Endodermal cell (in vitro differentiated cells): Measurements from ENCODE around the gene NEDD4L. TPM values are rescaled to one million over a fixed set of nuclear protein-coding genes. Genes with fewer than 3 reads are reported as not detected.

Source experiments
- DNase-seq: peaks from one replicate; pipeline ENCODE4 v3.0.0-alpha.2; 2017
- H3K27ac ChIP-seq: 2 replicates; pipeline ENCODE4 v1.5.1; 2013; ENCODE audit warnings: mild to moderate bottlenecking, low read depth, low read length, moderate library complexity
- H3K27me3 ChIP-seq: 2 replicates; pipeline ENCODE4 v1.6.1; 2013; ENCODE audit warnings: mild to moderate bottlenecking, low read length, moderate library complexity; ENCODE audit not compliant: insufficient read depth, control insufficient read depth, poor library complexity, severe bottlenecking
- H3K36me3 ChIP-seq: 2 replicates; pipeline ENCODE4 v1.7.0; 2013; ENCODE audit warnings: mild to moderate bottlenecking, low read length, moderate library complexity; ENCODE audit not compliant: control insufficient read depth, insufficient read depth
- H3K4me1 ChIP-seq: one replicate; pipeline ENCODE4 v1.7.0; 2013; ENCODE audit warnings: low read length; ENCODE audit not compliant: control insufficient read depth, insufficient read depth
- H3K4me3 ChIP-seq: 2 replicates; pipeline ENCODE4 v1.5.1; 2013; ENCODE audit warnings: mild to moderate bottlenecking, low read length, moderate library complexity
- H3K9ac ChIP-seq: 2 replicates; pipeline ENCODE4 v1.6.1; 2013; ENCODE audit warnings: mild to moderate bottlenecking, low read length, moderate library complexity; ENCODE audit not compliant: poor library complexity, severe bottlenecking; ENCODE audit errors: extremely low read depth
- H3K9me3 ChIP-seq: 2 replicates; pipeline ENCODE4 v1.6.1; 2013; ENCODE audit warnings: mild to moderate bottlenecking, low read length, moderate library complexity; ENCODE audit not compliant: control insufficient read depth
- H3K27ac Mint-ChIP-seq: 2 replicates; pipeline ENCODE4 v1.8.0; 2020; ENCODE audit warnings: mixed read lengths
- H3K27me3 Mint-ChIP-seq: 2 replicates; pipeline ENCODE4 v1.8.0; 2021; ENCODE audit warnings: mild to moderate bottlenecking, mixed read lengths; ENCODE audit not compliant: insufficient read depth
- H3K36me3 Mint-ChIP-seq: 2 replicates; pipeline ENCODE4 v1.8.0; 2020; ENCODE audit warnings: low read depth, mixed read lengths
- H3K4me1 Mint-ChIP-seq: 2 replicates; pipeline ENCODE4 v1.8.0; 2020; ENCODE audit warnings: mixed read lengths
- H3K4me3 Mint-ChIP-seq: 2 replicates; pipeline ENCODE4 v1.8.0; 2020; ENCODE audit warnings: mild to moderate bottlenecking, moderate library complexity, mixed read lengths
- H3K9me3 Mint-ChIP-seq: 2 replicates; pipeline ENCODE4 v1.8.0; 2020; ENCODE audit warnings: mild to moderate bottlenecking, mixed read lengths
- CTCF ChIP-seq: fragments of 200-600 bp; sonication (generic); conservative IDR thresholded peaks from 2 replicates; pipeline ENCODE4 v1.5.0; 2021; ENCODE audit warnings: antibody characterized with exemption, mild to moderate bottlenecking
- WGBS, 2 experiments: methylation state at CpG; one replicate each; pipeline versions ENCODE4 v1.1.5 to v1.1.7; 2013; ENCODE audit warnings: missing lambda C conversion rate in 2 of 2, mixed read lengths in 1 of 2; ENCODE audit not compliant: insufficient coverage in 1 of 2, insufficient read length in 1 of 2; 5-methylcytosine and 5-hydroxymethylcytosine counted together
- total RNA-seq, 2 donors: library from RNA; stranded (reverse); fragmentation: NEBNext Ultra II Directional in 1 of 2; extraction: Animal tissue kit (Norgen Biotek cat#: 25700) in 1 of 2; gene quantifications; 2 replicates in 1 of 2; 3 replicates in 1 of 2; pipeline ENCODE4 v1.2.1, GENCODE V29; 2021

Gene NEDD4L
- total RNA-seq, 2 donors from 2014 or later, result 70.5 to 75.3 TPM

- H3K4me1 Mint-ChIP-seq, result no peaks in the 10 kb centered on the region
- no peak overlapping the region for H3K27ac Mint-ChIP-seq
- no peaks in the 10 kb centered on the region for H3K27me3 ChIP-seq
- peaks cover 49% of the 10 kb centered on the region for H3K36me3 Mint-ChIP-seq
- peaks cover 33% of the 10 kb centered on the region for H3K36me3 ChIP-seq
- no peak for TF ChIP-seq CTCF
- no peaks in the 10 kb centered on the region for H3K27me3 Mint-ChIP-seq
- H3K4me1 ChIP-seq, result no peaks in the 10 kb centered on the region
- H3K27ac ChIP-seq, result no peak overlapping the region
- H3K9ac ChIP-seq, result no peak overlapping the region
- H3K4me3 ChIP-seq, result no peak overlapping the region
- no peak overlapping the region for H3K4me3 Mint-ChIP-seq
- H3K9me3 ChIP-seq, result no peaks in the 10 kb centered on the region
- 95 to 97% methylated on average over 4 to 5 of the region's 5 CpGs for whole genome bisulfite sequencing, 2 experiments
- no peak for DNase-seq
- no peaks in the 10 kb centered on the region for H3K9me3 Mint-ChIP-seq
These were observed 306.5 kb downstream of the NEDD4L start for GRCh38 chr18:58350526-58350925.

- H3K36me3 ChIP-seq, result peaks cover 33% of the 10 kb centered on the region
- Mint-ChIP-seq H3K36me3 (peaks cover 57% of the 10 kb centered on the region), H3K9me3 (no peaks in the 10 kb centered on the region), H3K4me3 (no peak overlapping the region), H3K4me1 (no peaks in the 10 kb centered on the region), H3K27ac (no peak overlapping the region), H3K27me3 (no peaks in the 10 kb centered on the region)
- H3K4me3 ChIP-seq, result no peak overlapping the region
- no peak overlapping the region for H3K9ac ChIP-seq
- no peak for DNase-seq
- H3K4me1 ChIP-seq, result no peaks in the 10 kb centered on the region
- H3K27ac ChIP-seq, result no peak overlapping the region
- 85 to 90% methylated on average over 3 of the region's 3 CpGs for WGBS, 2 experiments
- no peaks in the 10 kb centered on the region for H3K9me3 ChIP-seq
- H3K27me3 ChIP-seq, result no peaks in the 10 kb centered on the region
- TF ChIP-seq CTCF, result no peak
These were observed 307.8 kb downstream of the NEDD4L start for GRCh38 chr18:58351776-58352175.

GRCh38 chr18:58353581-58353980 is 309.6 kb downstream of the NEDD4L start:
- Histone ChIP-seq H3K27ac (no peak overlapping the region), H3K27me3 (no peaks in the 10 kb centered on the region), H3K36me3 (peaks cover 44% of the 10 kb centered on the region), H3K4me3 (no peak overlapping the region), H3K9me3 (no peaks in the 10 kb centered on the region), H3K4me1 (no peaks in the 10 kb centered on the region), H3K9ac (no peak overlapping the region)
- H3K27me3 Mint-ChIP-seq, result no peaks in the 10 kb centered on the region
- H3K27ac Mint-ChIP-seq, result no peak overlapping the region
- 93 to 97% methylated on average over 4 of the region's 4 CpGs for WGBS, 2 experiments
- H3K4me1 Mint-ChIP-seq, result no peaks in the 10 kb centered on the region
- H3K9me3 Mint-ChIP-seq, result no peaks in the 10 kb centered on the region
- H3K36me3 Mint-ChIP-seq, result peaks cover 62% of the 10 kb centered on the region
- no peak overlapping the region for H3K4me3 Mint-ChIP-seq
- DNase-seq, result no peak
- no peak for TF ChIP-seq CTCF
